ENCODE data around the gene PBX1. TPM values are rescaled to one million over a fixed set of nuclear protein-coding genes. Genes with fewer than 3 reads are reported as not detected.

Gene PBX1
- total and polyA plus RNA-seq, 2 donors (not counting 3 experiments of a cell fraction or from before 2014, with no cell fraction given) = 10.7 to 24.1 TPM

- no peak for TF ChIP-seq GATA2 (IDR thresholded peaks at IDR 0.05; ENCODE audit: insufficient read depth, insufficient read length, low read depth, low read length)
- TF ChIP-seq JUN (IDR thresholded peaks at IDR 0.05; ENCODE audit: borderline replicate concordance, insufficient read depth, insufficient read length, low read depth) = no peak
- TF ChIP-seq, protein P1, sequence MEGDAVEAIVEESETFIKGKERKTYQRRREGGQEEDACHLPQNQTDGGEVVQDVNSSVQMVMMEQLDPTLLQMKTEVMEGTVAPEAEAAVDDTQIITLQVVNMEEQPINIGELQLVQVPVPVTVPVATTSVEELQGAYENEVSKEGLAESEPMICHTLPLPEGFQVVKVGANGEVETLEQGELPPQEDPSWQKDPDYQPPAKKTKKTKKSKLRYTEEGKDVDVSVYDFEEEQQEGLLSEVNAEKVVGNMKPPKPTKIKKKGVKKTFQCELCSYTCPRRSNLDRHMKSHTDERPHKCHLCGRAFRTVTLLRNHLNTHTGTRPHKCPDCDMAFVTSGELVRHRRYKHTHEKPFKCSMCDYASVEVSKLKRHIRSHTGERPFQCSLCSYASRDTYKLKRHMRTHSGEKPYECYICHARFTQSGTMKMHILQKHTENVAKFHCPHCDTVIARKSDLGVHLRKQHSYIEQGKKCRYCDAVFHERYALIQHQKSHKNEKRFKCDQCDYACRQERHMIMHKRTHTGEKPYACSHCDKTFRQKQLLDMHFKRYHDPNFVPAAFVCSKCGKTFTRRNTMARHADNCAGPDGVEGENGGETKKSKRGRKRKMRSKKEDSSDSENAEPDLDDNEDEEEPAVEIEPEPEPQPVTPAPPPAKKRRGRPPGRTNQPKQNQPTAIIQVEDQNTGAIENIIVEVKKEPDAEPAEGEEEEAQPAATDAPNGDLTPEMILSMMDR (IDR thresholded peaks at IDR 0.05; ENCODE audit: extremely low read depth in 1 of 2, insufficient read depth in 1 of 2, low read depth in 1 of 2, low read length in 2 of 2) = no peak
- TF ChIP-seq MAX (IDR thresholded peaks at IDR 0.05; ENCODE audit: insufficient read depth, insufficient read length) = no peak
- TF ChIP-seq POLR2AphosphoS5 (IDR thresholded peaks at IDR 0.05; ENCODE audit: insufficient read depth, low read depth, low read length) = no peak
- TF ChIP-seq POLR2A (IDR thresholded peaks at IDR 0.05; ENCODE audit: low read depth, low read length) = no peak
- no peak for TF ChIP-seq MYC (IDR thresholded peaks at IDR 0.05; ENCODE audit: low read depth, low read length)
- TF ChIP-seq EZH2 (IDR thresholded peaks at IDR 0.05; ENCODE audit: borderline replicate concordance, low read depth, low read length, severe bottlenecking) = no peak
- no peak for TF ChIP-seq FOS (IDR thresholded peaks at IDR 0.05; ENCODE audit: borderline replicate concordance, insufficient read depth, low read length)
- Histone ChIP-seq H4K20me1 (replicated peaks; ENCODE audit: control insufficient read depth, extremely low read depth, insufficient read depth, low read length) (no peaks in the 10 kb centered on the region), H3K9me1 (replicated peaks; ENCODE audit: control insufficient read depth, extremely low read depth, insufficient read depth, low read length) (no peaks in the 10 kb centered on the region), H3K27me3 (ENCODE audit: control insufficient read depth in 2 of 2, insufficient read depth in 2 of 2, low read length in 2 of 2) (no peaks in the 10 kb centered on the region), H3K9ac (replicated peaks; ENCODE audit: extremely low read depth, insufficient read depth, low read length) (no peak overlapping the region), H3K4me3 (replicated peaks in 1 of 3; ENCODE audit: insufficient read depth in 1 of 3, low read depth in 1 of 3, low read length in 3 of 3) (no peak overlapping the region), H3K4me1 (ENCODE audit: control insufficient read depth, extremely low read depth, insufficient read depth, low read length) (no peaks in the 10 kb centered on the region), H3K4me2 (ENCODE audit: insufficient read depth, low read length) (no peak overlapping the region), H3K36me3 (ENCODE audit: control insufficient read depth in 2 of 2, extremely low read depth in 1 of 2, insufficient read depth in 2 of 2, low read length in 2 of 2) (no peaks in the 10 kb centered on the region), H3K27ac (ENCODE audit: insufficient read depth, low read depth, low read length) (no peak overlapping the region), H3K79me2 (ENCODE audit: control insufficient read depth, insufficient read depth, low read length) (no peaks in the 10 kb centered on the region), H3K9me3 (replicated peaks; ENCODE audit: control insufficient read depth, insufficient read depth, low read length) (no peaks in the 10 kb centered on the region), H2AFZ (ENCODE audit: low read depth, low read length) (no peak overlapping the region)
- no TSS peak for BruUV-seq (replicated peaks)
- CTCF ChIA-PET = no interaction called here
- DNase-seq (ENCODE audit: low read depth, low spot score) = no peak
- intact Hi-C loops (cut with micrococcal nuclease) (no loop called here), dilution Hi-C loops (cut with MboI; ENCODE audit: extremely low pct_ligation_motif_present, low sequenced_read_pairs) (no loop called here)
- no peak for FAIRE-seq
- POLR2A ChIA-PET = no interaction called here
These were observed 40.2 kb upstream of the PBX1 start for GRCh38 chr1:164518692-164519332.
